ENCODE results near the gene PGA3. TPM values are rescaled to one million over a fixed set of nuclear protein-coding genes. Genes with fewer than 3 reads are reported as not detected.
"Not testable (repeated sequence)": the region's sequence is repeated elsewhere in the genome, so short reads cannot be mapped to it uniquely, and the experiment has no call there.

The PGA3 gene
- polyA plus RNA-seq, 1 experiment, result not detected

- DNase-seq (ENCODE audit: low read depth); H3K4me3 ChIP-seq (ENCODE audit: low read depth, low read length); H3K27me3 ChIP-seq (ENCODE audit: control insufficient read depth, insufficient read depth, low read length); H3K36me3 ChIP-seq (ENCODE audit: control insufficient read depth, insufficient read depth, low read length); CTCF ChIA-PET; POLR2A ChIA-PET: not testable (repeated sequence)
Observed at GRCh38 chr11:61219016-61219415, 15.7 kb downstream of the PGA3 start.

- DNase-seq (ENCODE audit: low read depth); H3K36me3 ChIP-seq (ENCODE audit: control insufficient read depth, insufficient read depth, low read length); H3K27me3 ChIP-seq (ENCODE audit: control insufficient read depth, insufficient read depth, low read length); POLR2A ChIA-PET; CTCF ChIA-PET; H3K4me3 ChIP-seq (ENCODE audit: low read depth, low read length): not testable (repeated sequence)
Observed at GRCh38 chr11:61222047-61222446, 18.7 kb downstream of the PGA3 start, which contains the start of gene PGA4. TSS of gene PGA4 (plus strand) at chr11:61222347. CDS start at chr11:61222401, 54 bp downstream.

- H3K4me3 ChIP-seq (ENCODE audit: low read depth, low read length); CTCF ChIA-PET; H3K27me3 ChIP-seq (ENCODE audit: control insufficient read depth, insufficient read depth, low read length); POLR2A ChIA-PET; H3K36me3 ChIP-seq (ENCODE audit: control insufficient read depth, insufficient read depth, low read length); DNase-seq (ENCODE audit: low read depth): not testable (repeated sequence)
Observed at GRCh38 chr11:61222692-61223091, 19.4 kb downstream of the PGA3 start.

GRCh38 chr11:61226457-61227137, 23.3 kb downstream of the PGA3 start:
- CTCF ChIA-PET; POLR2A ChIA-PET; DNase-seq (ENCODE audit: low read depth); H3K36me3 ChIP-seq (ENCODE audit: control insufficient read depth, insufficient read depth, low read length); H3K4me3 ChIP-seq (ENCODE audit: low read depth, low read length); H3K27me3 ChIP-seq (ENCODE audit: control insufficient read depth, insufficient read depth, low read length): not testable (repeated sequence)

GRCh38 chr11:61229458-61229857, 26.1 kb downstream of the PGA3 start:
- H3K27me3 ChIP-seq (ENCODE audit: control insufficient read depth, insufficient read depth, low read length); CTCF ChIA-PET; H3K4me3 ChIP-seq (ENCODE audit: low read depth, low read length); POLR2A ChIA-PET; DNase-seq (ENCODE audit: low read depth); H3K36me3 ChIP-seq (ENCODE audit: control insufficient read depth, insufficient read depth, low read length): not testable (repeated sequence)

GRCh38 chr11:61231033-61231432, 27.7 kb downstream of the PGA3 start:
- H3K4me3 ChIP-seq (ENCODE audit: low read depth, low read length); H3K27me3 ChIP-seq (ENCODE audit: control insufficient read depth, insufficient read depth, low read length); DNase-seq (ENCODE audit: low read depth); H3K36me3 ChIP-seq (ENCODE audit: control insufficient read depth, insufficient read depth, low read length); CTCF ChIA-PET; POLR2A ChIA-PET: not testable (repeated sequence)

- CTCF ChIA-PET, POLR2A ChIA-PET: not testable (repeated sequence)
Observed at GRCh38 chr11:61231585-61231984, 28.3 kb downstream of the PGA3 start.

GRCh38 chr11:61232548-61233145, 29.3 kb downstream of the PGA3 start:
- H3K27me3 ChIP-seq (ENCODE audit: control insufficient read depth, insufficient read depth, low read length); H3K36me3 ChIP-seq (ENCODE audit: control insufficient read depth, insufficient read depth, low read length); H3K4me3 ChIP-seq (ENCODE audit: low read depth, low read length); CTCF ChIA-PET; DNase-seq (ENCODE audit: low read depth); POLR2A ChIA-PET: not testable (repeated sequence)

More at GRCh38 chr11:61231585-61231984, 28.3 kb downstream of the PGA3 start:
- not testable (repeated sequence) for H3K36me3 ChIP-seq (ENCODE audit: control insufficient read depth, insufficient read depth, low read length); H3K4me3 ChIP-seq (ENCODE audit: low read depth, low read length); H3K27me3 ChIP-seq (ENCODE audit: control insufficient read depth, insufficient read depth, low read length); DNase-seq (ENCODE audit: low read depth)

GRCh38 chr11:61237130-61237529, 33.8 kb downstream of the PGA3 start:
- POLR2A ChIA-PET; H3K36me3 ChIP-seq (ENCODE audit: control insufficient read depth, insufficient read depth, low read length); DNase-seq (ENCODE audit: low read depth); H3K4me3 ChIP-seq (ENCODE audit: low read depth, low read length); CTCF ChIA-PET; H3K27me3 ChIP-seq (ENCODE audit: control insufficient read depth, insufficient read depth, low read length): not testable (repeated sequence)

GRCh38 chr11:61240288-61240687, 37.0 kb downstream of the PGA3 start:
- H3K4me3 ChIP-seq (ENCODE audit: low read depth, low read length); CTCF ChIA-PET; H3K36me3 ChIP-seq (ENCODE audit: control insufficient read depth, insufficient read depth, low read length); DNase-seq (ENCODE audit: low read depth); POLR2A ChIA-PET; H3K27me3 ChIP-seq (ENCODE audit: control insufficient read depth, insufficient read depth, low read length): not testable (repeated sequence)

- POLR2A ChIA-PET; H3K4me3 ChIP-seq (ENCODE audit: low read depth, low read length); H3K36me3 ChIP-seq (ENCODE audit: control insufficient read depth, insufficient read depth, low read length); DNase-seq (ENCODE audit: low read depth); CTCF ChIA-PET; H3K27me3 ChIP-seq (ENCODE audit: control insufficient read depth, insufficient read depth, low read length): not testable (repeated sequence)
Observed at GRCh38 chr11:61240875-61241274, 37.6 kb downstream of the PGA3 start, which contains the start of gene PGA5. TSS of gene PGA5 (plus strand) at chr11:61241175. CDS start at chr11:61241227, 52 bp downstream.

GRCh38 chr11:61241526-61241925, 38.2 kb downstream of the PGA3 start:
- H3K27me3 ChIP-seq (ENCODE audit: control insufficient read depth, insufficient read depth, low read length); POLR2A ChIA-PET; H3K36me3 ChIP-seq (ENCODE audit: control insufficient read depth, insufficient read depth, low read length); H3K4me3 ChIP-seq (ENCODE audit: low read depth, low read length); DNase-seq (ENCODE audit: low read depth); CTCF ChIA-PET: not testable (repeated sequence)

- H3K27me3 ChIP-seq (ENCODE audit: control insufficient read depth, insufficient read depth, low read length); CTCF ChIA-PET; H3K36me3 ChIP-seq (ENCODE audit: control insufficient read depth, insufficient read depth, low read length); POLR2A ChIA-PET; DNase-seq (ENCODE audit: low read depth); H3K4me3 ChIP-seq (ENCODE audit: low read depth, low read length): not testable (repeated sequence)
Observed at GRCh38 chr11:61245284-61245964, 42.1 kb downstream of the PGA3 start.

All from BJ (cell line).